Fibroblast of the aortic adventitia (primary cell): ENCODE results near the gene RAPGEF3. TPM values are rescaled to one million over a fixed set of nuclear protein-coding genes. Genes with fewer than 3 reads are reported as not detected.
A peak's percentile ranks its signal among the peaks of the same experiment; 100 is the strongest.

Experiments used
- DNase-seq: peaks from one replicate; pipeline ENCODE4 v3.0.0-alpha.2; 2010; ENCODE audit warnings: low read depth
- H3K4me3 ChIP-seq: 2 replicates; pipeline ENCODE4 v1.5.1; 2011; ENCODE audit warnings: low read depth, mild to moderate bottlenecking, control low read depth, low read length, moderate library complexity
- total RNA-seq: library from RNA; depleted of rRNA; stranded (reverse); fragments of >200 nt; gene quantifications from 2 replicates; pipeline ENCODE4 v1.2.3, GENCODE V29; 2012; ENCODE audit warnings: low replicate concordance
- TF ChIP-seq, protein P1 (sequence below): IDR thresholded peaks from 2 replicates; pipeline ENCODE4 v1.5.1; 2011; ENCODE audit warnings: mild to moderate bottlenecking, low read length, control low read depth, inconsistent platforms; ENCODE audit not compliant: insufficient read depth

RAPGEF3 gene
- total RNA-seq, 1 donor, result 5.2 TPM

DNA sequence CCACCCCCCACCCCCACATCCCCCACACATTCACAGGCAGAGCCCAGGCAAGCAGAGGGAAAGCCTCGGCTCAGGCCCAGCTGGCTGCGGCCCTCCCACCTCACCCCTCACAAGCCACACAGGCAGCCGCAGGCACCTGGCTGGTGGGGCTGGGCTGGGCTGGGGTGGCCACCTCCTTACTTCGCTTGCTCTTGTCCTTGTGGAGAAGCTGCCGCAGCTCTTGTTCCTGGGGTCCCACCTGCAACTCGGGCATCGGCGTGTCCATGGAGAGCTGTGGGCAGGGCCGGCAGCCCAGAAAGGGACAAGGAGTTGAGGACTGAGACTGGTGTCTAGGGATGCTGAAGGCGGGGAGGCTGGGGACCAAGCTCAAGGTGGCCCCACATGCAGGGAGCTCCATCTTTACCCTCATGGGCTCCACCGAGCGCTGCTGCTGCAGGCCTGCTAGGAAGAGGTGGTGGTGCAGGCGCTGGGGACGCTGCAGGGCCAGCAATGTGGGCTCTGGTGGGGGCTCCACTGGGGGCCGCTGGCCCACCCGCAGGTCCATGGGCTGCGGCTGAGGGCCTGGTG lies 39.8 kb upstream of the RAPGEF3 start:
- no peak for DNase-seq
- H3K4me3 ChIP-seq, result no peak overlapping the region
- TF ChIP-seq, protein P1, sequence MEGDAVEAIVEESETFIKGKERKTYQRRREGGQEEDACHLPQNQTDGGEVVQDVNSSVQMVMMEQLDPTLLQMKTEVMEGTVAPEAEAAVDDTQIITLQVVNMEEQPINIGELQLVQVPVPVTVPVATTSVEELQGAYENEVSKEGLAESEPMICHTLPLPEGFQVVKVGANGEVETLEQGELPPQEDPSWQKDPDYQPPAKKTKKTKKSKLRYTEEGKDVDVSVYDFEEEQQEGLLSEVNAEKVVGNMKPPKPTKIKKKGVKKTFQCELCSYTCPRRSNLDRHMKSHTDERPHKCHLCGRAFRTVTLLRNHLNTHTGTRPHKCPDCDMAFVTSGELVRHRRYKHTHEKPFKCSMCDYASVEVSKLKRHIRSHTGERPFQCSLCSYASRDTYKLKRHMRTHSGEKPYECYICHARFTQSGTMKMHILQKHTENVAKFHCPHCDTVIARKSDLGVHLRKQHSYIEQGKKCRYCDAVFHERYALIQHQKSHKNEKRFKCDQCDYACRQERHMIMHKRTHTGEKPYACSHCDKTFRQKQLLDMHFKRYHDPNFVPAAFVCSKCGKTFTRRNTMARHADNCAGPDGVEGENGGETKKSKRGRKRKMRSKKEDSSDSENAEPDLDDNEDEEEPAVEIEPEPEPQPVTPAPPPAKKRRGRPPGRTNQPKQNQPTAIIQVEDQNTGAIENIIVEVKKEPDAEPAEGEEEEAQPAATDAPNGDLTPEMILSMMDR, result no peak

GRCh38 chr12:47797441-47797840 lies 38.8 kb upstream of the RAPGEF3 start:
- DNase-seq, result no peak
- TF ChIP-seq, protein P1, result peak; percentile 17
- H3K4me3 ChIP-seq, result no peak overlapping the region

GRCh38 chr12:47795814-47796411 lies 37.2 kb upstream of the RAPGEF3 start:
- no peak overlapping the region for H3K4me3 ChIP-seq
- no peak for DNase-seq
- TF ChIP-seq, protein P1, result no peak

DNA sequence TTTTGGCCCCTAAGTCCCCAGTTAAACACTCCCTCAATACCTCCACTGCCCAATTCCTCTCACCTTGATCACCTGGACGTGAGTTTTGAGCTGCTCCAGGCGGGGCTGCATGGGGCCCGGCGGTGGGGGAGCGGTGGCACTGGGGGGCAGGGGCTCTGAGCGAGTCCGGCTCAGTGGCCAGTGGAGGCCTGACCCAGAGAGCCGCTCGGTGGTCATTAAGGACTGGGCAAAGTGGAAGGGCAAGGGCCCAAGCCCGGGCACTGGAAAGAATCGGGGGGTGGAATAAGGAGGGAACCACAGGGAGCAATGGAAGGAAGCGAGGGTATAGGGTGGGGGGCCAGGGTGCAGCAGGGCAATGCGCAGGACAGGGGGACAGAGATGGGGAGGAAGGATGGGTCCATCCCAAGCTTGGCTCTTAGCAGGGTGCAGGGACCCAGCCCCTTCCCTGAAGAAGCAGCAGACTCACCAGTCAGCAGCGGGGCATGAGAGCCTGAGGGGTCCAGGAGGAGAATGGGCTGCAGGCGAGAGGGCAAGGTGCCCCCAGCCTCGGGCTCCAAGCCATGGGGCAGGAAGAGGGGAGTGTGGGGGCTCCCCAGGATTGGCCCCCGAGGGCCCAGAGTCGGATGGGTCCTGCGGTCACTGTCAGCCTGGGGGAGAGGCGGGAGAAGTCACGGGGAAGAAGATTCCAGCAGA lies 36.6 kb upstream of the RAPGEF3 start:
- TF ChIP-seq, protein P1, result no peak
- DNase-seq, result no peak

GRCh38 chr12:47794679-47795078 lies 36.0 kb upstream of the RAPGEF3 start:
- TF ChIP-seq, protein P1, result no peak
- H3K4me3 ChIP-seq, result no peak overlapping the region
- no peak for DNase-seq

More for the DNA sequence above, 36.6 kb upstream of the RAPGEF3 start:
- H3K4me3 ChIP-seq, result no peak overlapping the region

DNA sequence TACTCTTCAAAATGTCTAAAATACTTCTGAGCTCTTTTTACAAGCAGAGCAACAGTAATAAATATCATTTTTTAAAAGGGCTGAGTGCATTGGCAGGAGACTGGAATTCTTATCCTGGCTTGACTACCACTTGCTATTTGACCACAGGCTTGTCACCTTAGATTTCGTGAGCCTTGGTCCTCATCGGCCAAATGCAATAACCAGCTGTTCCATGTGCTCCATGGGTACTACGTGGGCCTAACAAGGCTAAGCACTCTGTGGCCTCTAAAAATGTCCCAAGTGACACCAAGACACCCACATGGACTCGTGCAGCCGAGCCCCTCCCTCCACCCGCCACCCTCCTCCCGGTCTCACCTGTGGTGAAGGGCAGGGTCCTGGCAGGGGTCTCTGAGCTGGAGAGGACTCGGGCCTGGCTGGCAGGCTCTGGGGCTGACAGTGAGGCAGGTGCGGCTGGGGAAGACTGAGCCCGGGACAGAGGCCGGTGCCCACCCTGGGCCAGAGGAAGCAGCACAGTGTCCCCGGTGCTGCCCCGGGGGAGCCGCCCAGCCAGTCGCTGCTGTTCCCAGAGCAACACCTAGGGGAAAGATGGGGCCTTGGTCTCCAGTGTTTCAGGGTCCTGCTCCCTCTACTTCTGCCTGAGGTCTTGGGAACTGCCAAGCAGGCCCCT lies 34.5 kb upstream of the RAPGEF3 start:
- TF ChIP-seq, protein P1, result no peak
- no peak overlapping the region for H3K4me3 ChIP-seq
- DNase-seq, result no peak
